GM19468 (cell line): ENCODE data around the gene GRK4.
A peak's percentile ranks its signal among the peaks of the same experiment; 100 is the strongest.

ENCODE experiments used
- ATAC-seq: cut with Tn5 transposase; IDR thresholded peaks from one replicate; pipeline ENCODE4 v1.9.1; 2021; ENCODE audit warnings: mild to moderate bottlenecking, moderate library complexity, moderate number of reproducible peaks; ENCODE audit not compliant: unreplicated experiment; ENCODE audit errors: extremely low read depth

The GRK4 gene

DNA sequence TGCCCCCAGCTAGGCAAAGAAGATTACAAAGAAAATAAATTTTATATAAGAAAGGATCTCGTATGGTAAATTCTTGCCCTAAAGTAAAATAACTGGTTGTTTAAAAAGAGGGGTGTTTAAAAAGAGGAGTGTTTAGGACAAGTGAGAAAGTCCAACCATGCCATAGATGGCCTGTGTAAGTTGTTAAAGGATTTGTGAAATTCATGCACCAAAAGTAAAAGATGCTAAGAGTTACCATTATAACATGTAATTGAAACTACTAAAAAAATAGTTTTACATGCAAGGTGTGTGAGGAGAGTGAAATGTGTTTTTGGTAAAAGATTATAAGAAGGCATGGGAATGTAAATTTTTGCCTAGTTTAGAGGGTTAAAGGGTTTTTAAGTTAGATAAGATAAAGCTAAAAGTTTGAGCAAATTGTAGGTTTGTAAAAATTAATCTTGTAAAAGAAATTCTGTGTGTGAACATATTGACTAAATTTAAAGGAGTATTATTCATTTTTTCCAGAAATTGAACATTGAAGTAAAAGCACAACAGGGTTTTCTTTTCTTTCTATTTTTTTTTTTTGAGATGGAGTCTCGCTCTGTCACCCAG lies 90.9 kb downstream of the GRK4 start:
- no peak for ATAC-seq

DNA sequence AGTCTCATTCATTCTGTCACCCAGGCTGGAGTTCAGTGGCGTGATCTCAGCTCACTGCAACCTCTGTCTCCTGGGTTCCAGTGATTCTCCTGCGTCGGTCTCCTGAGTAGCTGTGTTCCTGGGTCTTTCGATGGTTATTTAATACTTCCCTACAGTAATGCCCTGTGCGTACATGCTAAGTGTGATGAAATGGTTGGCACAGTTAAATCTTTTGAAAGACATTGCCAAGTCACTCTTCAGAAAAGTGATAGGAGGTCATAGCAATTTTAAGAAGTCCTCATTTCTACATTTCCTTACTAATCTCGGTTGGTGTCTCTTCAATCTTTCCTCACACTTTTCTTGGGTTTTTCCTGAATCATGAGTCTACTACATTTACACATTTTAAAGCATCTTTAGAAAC lies 96.6 kb downstream of the GRK4 start:
- ATAC-seq = no peak

DNA sequence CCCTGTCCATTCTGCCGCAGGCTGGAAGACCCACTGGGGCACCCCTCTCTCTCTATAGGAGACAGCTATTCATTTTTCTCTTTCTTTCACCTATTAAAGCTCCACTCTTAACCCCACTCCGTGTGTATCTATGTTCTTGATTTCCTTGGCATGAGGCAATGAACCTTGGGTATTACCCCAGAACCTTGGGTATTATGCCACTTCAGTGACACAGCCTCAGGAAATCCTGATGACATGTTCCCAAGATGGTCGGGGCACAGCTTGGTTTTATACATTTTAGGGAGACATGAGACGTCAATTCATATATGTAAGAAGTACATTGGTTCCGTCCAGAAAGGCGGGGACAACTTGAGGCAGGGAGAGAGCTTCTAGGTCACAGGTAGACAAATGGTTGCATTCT lies 97.6 kb downstream of the GRK4 start:
- no peak for ATAC-seq

DNA sequence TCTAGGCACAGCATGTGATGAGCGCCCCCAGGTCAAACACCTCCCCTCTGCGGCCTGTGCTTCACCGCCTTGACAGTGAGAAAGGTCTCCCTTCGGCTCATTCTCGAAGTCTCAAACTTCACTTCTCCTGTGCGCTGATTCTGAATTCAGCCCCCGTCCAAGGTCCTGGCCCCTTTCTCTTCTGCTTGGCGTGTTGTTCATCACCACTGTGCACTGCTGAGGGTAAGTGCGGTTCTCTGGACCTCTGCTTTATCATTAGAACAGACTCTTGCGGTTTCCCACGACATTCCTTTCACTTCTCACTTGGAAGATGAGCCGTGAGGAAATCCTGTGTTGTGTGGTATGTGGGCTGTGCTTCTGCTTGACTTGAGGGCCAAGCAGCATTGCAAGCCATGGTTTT lies 99.1 kb downstream of the GRK4 start:
- no peak for ATAC-seq

DNA sequence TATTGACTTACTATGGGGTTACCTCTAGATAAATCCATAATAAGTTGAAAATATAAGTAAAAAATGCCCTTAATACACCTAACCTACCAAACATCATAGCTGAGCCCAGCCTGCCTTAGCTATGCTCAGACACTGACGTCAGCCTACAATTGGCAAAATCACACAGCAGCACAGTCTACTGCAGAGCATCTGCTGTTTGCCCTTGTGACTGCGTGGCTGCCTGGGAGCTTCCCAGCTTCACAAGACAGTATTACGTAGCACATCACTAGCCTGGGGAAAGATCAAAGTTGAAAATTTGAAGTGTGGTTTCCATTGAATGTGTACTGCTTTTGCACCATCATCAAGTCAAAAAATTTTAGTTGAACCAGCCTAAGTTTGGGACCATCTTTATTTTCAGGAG lies 102.2 kb downstream of the GRK4 start:
- ATAC-seq = no peak

DNA sequence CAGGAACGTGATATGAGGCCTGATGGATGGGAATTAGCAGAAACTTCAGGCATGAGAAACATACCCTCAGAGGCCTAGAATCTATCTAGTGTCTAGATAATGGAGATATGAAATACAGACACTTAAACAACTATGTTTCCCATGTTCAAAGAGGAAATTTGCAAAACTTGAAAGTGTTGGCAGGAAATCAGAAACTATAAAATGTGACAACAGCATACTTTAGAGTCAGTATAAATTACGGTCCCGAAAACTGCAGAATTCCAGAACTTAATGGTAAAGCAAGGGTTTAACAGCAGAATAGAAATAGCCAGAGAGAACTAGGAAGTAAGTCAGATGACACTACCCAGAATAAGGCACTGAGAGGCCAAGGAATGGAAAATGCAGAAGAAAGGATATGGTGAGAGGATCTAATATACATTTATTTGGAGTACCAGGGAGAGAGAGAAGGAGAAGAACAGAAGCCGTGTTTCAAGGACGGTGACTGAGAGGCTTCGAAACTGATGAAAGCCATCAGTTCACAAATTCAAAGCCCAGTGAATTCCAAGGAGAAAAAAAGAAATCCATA lies 103.5 kb downstream of the GRK4 start:
- ATAC-seq = no peak

DNA sequence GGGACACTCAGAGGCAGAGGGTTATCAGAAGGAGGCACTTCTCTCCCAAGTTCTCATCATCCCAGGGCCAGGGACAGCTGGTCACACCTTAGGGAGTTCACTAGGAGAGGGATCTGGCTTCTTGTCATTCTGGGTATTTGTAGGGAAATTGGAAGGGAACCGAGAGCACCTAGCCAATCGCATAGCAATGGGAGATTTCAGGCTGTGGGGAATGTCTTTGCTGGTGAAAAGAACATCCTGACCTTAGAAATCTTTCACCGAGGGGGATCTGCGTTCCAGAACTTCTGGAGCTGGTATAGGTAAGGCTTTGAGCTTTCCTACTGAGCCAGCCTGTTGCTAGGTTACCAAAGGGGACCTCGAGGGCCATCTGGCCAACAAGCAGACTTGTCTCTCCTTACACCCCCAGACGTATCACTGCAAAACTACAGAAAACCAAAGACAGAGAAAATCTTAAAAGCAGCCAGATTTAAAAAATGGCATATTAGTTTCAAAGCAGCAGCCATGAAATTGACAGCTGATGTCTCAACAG lies 104.2 kb downstream of the GRK4 start:
- no peak for ATAC-seq

DNA sequence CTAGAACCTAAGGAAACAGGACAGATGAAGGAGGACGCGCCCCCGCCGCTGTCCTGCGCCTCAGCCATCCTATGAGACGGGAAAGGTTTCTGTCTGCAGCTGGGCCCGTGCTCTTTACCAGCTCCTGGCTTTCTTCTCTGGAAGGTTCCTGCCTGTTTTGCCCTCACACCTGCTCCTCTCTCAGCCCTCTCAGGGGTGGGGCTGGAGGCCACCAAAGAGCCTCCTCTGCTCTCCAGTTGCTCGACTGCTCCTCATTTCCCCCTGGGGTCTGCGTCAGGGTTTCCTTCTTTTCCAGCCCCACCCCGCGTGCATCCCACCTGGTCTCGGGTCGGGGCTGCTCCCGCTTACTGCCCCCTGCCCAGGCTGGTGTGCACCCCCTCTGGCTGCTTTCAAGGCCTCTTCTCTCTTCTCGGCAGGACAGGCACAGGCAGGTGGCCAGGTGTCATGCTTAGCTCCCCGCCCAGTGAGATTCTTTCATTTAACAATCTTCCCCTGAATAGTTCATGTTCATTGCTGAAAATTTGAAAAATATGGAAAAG lies 106.4 kb downstream of the GRK4 start:
- ATAC-seq = no peak

DNA sequence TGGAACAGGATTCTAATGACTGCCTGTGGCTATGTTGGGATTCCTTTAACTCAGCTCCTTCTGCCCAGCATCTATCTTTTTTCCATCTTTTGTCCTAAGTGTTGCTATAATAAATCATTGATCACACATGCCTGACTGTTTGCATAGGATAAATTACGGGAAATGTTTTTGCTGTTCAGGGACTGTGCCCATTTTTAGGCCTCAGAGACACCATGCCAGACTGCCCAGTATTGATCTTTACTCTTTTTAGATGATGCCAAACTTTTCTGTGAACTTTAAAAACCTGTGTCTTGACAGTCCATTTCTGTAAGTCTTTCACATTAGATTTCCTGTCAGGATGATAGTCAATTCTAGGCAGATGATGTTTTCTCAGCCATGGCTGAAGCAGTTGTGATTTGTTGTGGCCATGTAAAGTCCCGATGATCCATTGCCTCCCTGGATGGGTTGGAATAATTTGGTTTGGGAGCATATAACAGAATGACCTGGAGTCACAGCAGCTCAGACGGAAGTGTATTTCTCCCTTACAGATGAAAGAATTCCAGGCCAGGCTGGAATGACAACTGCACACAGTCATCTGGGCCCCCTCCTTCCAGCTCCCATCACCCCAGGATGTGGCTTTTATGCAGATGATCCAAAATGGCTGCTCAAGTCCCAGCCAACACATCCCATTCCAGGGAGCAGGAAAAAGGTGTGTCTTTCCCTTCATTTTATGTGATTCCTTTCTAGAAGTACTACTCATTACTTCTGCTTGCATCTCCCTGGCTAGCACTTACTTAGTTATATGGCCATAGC lies 107.5 kb downstream of the GRK4 start:
- no peak for ATAC-seq

DNA sequence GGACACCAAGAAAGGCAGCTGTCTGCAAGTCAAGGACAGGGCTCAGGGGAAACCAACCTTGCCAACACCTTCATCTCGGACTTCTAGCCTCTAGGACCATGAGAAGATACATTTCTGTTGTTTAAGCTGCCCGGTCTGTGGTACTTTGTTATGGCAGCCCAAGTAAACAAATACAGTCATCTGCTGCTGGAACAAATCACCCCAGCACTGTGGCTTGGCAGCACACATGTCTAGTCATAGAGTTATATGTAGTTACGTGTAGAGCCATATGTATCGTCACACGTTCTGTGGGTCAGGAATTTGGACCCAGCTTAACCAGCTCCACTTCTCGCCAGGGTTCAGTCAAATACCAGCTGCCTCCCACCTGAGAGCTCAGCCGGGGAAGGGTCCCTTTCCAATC lies 108.4 kb downstream of the GRK4 start:
- no peak for ATAC-seq

DNA sequence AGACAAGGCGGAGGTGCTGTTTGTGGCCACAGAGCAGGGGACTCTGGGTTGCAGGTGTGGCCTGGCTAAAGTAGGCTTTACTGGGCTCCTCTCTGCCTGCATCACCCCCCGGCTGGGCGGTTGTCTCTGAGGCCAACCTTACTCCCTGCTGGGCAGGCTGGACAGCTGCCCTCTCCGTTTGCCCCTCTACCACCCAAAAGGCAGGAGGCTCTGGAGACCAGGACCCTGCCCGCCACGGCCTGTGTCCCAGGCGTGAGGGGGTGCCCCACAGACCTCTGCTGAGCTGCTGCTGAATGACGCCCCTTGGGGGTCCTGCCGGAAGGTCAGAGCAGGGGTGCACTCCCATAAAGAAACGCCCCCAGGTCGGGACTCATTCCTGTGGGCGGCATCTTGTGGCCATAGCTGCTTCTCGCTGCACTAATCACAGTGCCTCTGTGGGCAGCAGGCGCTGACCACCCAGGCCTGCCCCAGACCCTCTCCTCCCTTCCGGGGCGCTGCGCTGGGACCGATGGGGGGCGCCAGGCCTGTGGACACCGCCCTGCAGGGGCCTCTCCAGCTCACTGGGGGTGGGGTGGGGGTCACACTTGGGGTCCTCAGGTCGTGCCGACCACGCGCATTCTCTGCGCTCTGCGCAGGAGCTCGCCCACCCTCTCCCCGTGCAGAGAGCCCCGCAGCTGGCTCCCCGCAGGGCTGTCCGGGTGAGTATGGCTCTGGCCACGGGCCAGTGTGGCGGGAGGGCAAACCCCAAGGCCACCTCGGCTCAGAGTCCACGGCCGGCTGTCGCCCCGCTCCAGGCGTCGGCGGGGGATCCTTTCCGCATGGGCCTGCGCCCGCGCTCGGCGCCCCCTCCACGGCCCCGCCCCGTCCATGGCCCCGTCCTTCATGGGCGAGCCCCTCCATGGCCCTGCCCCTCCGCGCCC lies 110.0 kb downstream of the GRK4 start:
- peak; percentile 14 for ATAC-seq

DNA sequence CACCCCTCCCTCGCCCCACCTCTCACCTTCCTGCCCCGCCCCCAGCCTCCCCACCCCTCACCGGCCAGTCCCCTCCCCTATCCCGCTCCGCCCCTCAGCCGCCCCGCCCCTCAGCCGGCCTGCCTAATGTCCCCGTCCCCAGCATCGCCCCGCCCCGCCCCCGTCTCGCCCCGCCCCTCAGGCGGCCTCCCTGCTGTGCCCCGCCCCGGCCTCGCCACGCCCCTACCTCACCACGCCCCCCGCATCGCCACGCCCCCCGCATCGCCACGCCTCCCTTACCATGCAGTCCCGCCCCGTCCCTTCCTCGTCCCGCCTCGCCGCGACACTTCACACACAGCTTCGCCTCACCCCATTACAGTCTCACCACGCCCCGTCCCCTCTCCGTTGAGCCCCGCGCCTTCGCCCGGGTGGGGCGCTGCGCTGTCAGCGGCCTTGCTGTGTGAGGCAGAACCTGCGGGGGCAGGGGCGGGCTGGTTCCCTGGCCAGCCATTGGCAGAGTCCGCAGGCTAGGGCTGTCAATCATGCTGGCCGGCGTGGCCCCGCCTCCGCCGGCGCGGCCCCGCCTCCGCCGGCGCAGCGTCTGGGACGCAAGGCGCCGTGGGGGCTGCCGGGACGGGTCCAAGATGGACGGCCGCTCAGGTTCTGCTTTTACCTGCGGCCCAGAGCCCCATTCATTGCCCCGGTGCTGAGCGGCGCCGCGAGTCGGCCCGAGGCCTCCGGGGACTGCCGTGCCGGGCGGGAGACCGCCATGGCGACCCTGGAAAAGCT lies 110.9 kb downstream of the GRK4 start, which contains the start of the genes HTT and HTT-AS:
Gene HTT, plus strand, starts transcription at position 604 of the 768 bp plus-strand sequence. Its CDS starts 145 bp downstream, at position 749.
Gene HTT-AS, minus strand, starts transcription at position 461 of the 768 bp plus-strand sequence.
- no peak for ATAC-seq

DNA sequence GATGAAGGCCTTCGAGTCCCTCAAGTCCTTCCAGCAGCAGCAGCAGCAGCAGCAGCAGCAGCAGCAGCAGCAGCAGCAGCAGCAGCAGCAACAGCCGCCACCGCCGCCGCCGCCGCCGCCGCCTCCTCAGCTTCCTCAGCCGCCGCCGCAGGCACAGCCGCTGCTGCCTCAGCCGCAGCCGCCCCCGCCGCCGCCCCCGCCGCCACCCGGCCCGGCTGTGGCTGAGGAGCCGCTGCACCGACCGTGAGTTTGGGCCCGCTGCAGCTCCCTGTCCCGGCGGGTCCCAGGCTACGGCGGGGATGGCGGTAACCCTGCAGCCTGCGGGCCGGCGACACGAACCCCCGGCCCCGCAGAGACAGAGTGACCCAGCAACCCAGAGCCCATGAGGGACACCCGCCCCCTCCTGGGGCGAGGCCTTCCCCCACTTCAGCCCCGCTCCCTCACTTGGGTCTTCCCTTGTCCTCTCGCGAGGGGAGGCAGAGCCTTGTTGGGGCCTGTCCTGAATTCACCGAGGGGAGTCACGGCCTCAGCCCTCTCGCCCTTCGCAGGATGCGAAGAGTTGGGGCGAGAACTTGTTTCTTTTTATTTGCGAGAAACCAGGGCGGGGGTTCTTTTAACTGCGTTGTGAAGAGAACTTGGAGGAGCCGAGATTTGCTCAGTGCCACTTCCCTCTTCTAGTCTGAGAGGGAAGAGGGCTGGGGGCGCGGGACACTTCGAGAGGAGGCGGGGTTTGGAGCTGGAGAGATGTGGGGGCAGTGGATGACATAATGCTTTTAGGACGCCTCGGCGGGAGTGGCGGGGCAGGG lies 111.7 kb downstream of the GRK4 start:
- ATAC-seq = no peak

DNA sequence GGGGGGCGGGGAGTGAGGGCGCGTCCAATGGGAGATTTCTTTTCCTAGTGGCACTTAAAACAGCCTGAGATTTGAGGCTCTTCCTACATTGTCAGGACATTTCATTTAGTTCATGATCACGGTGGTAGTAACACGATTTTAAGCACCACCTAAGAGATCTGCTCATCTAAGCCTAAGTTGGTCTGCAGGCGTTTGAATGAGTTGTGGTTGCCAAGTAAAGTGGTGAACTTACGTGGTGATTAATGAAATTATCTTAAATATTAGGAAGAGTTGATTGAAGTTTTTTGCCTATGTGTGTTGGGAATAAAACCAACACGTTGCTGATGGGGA lies 112.2 kb downstream of the GRK4 start:
- ATAC-seq = no peak

DNA sequence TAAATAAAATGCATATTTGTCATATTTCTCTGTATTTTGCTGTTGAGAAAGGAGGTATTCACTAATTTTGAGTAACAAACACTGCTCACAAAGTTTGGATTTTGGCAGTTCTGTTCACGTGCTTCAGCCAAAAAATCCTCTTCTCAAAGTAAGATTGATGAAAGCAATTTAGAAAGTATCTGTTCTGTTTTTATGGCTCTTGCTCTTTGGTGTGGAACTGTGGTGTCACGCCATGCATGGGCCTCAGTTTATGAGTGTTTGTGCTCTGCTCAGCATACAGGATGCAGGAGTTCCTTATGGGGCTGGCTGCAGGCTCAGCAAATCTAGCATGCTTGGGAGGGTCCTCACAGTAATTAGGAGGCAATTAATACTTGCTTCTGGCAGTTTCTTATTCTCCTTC lies 114.4 kb downstream of the GRK4 start:
- ATAC-seq = peak; percentile 10

DNA sequence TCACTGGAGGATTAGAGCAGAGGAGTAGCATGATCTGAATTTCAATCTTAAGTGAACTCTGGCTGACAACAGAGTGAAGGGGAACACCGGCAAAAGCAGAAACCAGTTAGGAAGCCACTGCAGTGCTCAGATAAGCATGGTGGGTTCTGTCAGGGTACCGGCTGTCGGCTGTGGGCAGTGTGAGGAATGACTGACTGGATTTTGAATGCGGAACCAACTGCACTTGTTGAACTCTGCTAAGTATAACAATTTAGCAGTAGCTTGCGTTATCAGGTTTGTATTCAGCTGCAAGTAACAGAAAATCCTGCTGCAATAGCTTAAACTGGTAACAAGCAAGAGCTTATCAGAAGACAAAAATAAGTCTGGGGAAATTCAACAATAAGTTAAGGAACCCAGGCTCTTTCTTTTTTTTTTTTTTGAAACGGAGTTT lies 116.3 kb downstream of the GRK4 start:
- peak; percentile 30 for ATAC-seq

DNA sequence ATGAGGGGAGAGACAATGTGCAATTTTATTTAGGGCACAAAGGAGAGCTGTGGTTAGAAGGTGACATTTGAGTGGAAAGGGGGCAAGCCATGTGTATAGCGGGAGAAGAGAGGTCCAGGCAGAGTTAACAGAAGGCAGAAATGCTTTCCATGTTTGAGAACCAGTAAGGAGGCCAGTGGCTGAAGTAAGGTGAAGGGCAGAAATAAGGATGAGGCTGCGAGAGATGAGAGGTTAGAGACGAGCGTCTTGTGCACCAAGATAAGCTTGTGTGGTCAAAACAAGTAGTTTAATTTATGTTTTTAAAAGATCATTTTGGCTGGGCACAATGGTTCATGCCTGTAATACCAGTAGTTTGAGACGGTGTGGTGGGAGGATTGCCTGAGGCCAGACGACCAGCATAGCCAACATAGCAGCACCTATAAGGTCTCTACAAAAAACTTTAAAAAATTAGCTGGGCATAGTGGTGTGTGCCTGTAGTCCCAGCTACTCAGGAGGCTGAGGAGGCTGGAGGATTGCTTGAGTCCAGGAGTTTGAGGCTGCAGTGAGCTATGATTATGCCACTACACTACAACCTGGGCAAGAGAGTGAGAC lies 119.6 kb downstream of the GRK4 start:
- ATAC-seq = no peak

DNA sequence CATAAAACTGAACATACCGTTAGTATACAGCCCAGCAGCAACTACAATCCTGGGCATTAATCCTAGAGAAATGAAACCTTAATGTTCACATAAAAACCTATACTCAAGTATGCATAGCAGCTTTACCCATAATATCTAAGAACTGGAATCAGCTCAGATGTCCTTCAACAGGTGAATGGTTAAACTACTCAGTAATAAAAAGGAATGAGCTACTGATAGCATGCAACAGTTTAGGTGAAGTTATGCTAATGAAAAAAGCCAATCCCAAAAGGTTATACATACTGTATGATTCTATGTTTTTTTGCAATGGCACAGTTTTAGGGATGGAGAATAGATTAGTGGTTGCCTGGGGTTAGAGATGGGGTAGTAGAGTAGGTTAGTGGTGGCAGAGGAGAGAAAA lies 120.4 kb downstream of the GRK4 start:
- ATAC-seq = no peak
